ENCODE data around the gene ACAA2.

GRCh38 chr18:49862656-49863385, 49.5 kb upstream of the ACAA2 start:
- no peak for TF ChIP-seq CTCF (IDR thresholded peaks at IDR 0.05; ENCODE audit: insufficient read depth, low read length)
- no peak for TF ChIP-seq POLR2AphosphoS5 (IDR thresholded peaks at IDR 0.05; ENCODE audit: low read depth)
